Activated naive CD8-positive, alpha-beta T cell treated with anti-CD3 and anti-CD28 coated beads, Interleukin-2, amount 50 U/mL, for 16 hours (primary cell): ENCODE results near the gene HMGXB4.

Source experiments
- DNase-seq: peaks from one replicate; pipeline ENCODE4 v3.0.0-alpha.2; 2020; ENCODE audit warnings: low read depth, low spot score

The HMGXB4 gene

DNA sequence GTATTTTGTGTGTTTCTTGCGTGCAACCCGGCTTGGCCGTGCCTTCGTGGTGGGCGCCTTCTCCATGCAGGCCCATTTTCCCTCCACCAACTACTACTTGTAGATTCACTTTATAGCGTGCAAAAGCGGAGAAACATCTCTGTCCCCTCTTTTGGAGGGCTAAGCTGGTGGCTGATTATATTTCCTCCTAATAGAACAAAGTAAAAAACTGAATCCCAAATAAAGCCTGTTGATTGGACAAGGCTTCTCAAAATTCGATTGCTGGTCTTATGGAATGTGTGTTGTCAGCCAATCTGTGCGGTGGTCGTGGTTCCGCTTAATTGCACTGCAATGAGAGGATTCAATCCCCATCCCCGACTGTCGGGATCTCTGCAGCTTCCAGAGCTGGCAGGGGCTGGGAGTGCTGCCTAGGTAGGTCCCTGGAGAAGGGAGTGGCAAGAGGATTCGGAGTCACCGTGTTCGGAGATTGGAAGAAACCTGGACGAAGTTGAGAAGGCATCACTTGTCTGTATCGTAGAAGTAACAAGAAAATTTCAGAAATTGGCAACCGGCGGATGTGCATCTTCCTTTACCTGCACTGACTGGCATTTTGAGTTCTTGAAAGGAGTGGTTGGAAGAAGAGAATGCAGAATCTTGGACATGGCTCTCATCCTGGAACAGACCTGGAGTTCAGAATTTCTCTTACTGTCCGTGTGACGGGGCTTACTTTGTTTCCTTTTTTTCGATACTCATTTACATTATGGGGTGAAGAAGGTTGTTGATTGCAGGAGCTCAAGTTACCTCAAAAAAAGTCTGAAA, 1.1 kb downstream of the HMGXB4 start:
- no peak for DNase-seq

DNA sequence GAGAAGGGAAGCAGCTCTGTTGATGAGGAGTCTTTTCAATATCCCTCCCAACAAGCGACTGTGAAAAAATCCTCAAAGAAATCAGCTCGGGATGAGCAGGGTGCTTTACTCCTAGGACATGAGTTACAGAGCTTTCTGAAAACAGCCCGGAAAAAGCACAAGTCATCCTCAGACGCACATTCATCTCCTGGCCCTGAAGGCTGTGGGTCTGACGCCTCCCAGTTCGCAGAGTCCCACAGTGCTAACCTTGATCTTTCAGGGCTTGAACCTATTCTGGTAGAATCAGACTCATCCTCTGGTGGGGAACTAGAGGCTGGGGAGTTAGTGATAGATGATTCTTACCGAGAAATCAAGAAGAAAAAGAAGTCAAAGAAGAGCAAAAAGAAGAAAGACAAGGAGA, 7.7 kb downstream of the HMGXB4 start:
- DNase-seq, result no peak

DNA sequence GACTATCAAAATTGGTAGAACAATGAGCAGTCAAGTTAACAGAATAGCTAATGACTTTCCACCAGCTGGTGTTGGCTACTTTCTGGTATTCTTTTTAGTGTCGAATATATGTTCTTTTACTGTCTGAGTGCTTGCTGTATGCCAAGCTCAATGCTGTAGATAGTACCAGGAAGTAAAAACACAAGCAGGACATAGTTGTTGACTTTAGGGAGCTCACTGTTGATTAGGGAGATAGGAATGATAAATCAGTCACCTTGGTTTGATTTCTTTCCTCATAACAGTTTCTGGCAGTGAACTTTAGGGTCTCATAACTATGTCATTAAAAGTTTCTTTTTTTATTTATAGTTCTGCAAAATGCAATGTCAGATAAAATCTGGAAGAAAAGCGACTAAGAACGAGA, 9.0 kb downstream of the HMGXB4 start:
- DNase-seq, result no peak

DNA sequence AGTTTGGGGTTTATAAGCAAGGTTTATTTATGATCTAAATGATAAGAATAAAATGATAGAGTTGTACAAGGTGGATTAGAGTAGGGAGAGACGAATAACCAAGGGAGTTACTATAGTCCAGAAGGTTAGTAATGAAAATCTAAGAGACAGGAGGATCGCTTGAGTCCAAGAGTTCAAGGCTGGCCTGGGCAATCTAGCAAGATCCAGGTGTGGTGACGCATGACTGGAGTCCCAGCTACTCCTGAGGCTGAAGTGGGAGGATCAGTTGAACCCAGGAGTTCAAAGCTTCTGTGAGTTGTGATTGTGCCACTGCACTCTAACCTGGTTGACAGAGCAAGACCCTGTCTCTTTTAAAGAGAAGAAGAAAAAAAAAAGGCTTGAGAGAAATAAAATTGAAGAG, 12.3 kb downstream of the HMGXB4 start:
- DNase-seq, result no peak

DNA sequence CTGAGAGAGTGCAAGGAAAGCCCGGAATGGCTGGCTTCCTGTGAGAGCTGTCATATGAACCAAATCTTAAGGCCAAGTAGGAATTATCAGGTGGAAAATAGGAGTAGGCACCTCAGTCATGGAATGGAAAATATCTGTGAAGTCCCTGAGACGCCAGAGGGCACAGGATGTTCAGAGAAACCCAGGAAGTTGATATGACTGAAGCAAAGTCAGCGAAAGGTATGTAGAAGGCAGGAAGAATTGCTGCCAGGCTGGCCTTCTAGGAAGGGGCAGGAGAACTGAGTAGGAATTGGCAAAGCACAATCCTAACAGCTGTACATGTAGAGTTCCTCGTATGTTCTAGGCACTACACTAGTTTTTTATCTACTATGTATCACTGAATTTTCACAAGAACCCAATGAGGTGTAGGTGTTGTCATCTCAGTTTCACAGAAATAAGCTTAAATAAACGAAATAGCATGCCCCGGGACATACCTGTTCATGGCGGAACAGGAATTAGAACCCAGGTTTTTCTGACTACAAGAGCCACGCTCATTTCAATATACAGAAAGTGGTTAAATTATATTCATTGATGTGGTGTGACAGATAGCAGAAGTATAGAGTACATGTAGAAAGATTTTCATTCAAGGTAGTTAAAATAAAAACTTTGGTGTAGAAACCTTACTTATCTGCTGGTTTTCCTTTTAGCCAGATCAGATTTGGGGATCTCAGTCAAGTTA, 17.0 kb downstream of the HMGXB4 start:
- no peak for DNase-seq

DNA sequence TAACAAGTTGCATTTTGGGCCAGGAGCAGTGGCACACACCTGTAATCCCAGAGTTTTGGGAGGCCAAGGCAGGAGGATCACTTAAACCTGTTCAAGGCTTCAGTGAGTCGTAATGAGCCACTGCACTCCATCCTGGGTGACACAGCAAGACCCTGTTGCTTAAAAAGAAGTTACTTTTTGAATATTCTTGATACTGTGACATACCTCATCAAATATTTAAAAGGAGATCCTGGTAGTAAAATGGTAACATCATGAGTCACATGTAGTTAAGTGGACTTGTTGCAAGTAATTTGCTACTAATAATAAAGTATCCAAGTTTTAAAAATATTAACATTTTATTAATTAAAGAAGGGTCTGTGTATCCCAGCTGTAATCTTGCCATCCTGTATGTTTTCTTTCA, 18.3 kb downstream of the HMGXB4 start:
- no peak for DNase-seq

DNA sequence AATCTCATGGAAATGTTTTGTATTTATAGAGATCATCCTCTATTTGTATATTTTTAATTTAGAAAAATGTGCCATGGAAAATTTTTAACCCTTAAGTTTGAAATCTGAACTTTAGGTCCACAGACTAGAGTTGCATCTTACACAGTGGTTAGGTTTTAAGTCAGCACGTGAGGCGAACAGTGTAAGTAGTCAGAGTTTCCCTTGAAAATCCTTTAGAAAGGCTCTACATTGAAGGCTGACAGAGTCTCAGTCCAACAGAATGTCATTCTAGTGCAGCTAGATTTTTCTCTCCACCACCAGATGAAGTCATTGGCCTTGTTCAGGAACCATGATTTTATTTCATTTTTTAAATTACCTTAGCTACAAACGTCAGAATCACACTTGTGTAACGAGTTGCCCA, 18.7 kb downstream of the HMGXB4 start:
- DNase-seq, result no peak

DNA sequence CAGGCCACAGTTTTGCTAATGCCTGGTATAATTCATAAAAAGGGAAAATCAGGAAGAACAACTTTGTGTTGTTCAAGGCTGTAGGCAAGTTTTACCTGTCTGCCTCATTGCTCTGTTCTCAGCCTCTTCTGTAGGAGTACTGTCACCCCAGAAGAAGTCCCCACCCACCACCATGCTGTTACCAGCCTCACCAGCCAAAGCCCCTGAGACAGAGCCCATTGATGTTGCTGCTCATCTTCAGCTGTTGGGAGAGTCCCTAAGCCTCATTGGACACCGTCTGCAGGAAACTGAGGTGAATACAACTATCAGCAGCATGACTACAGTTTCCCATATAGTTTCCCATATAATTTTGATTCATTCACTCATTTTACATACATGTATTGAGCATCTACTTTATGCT, 30.8 kb downstream of the HMGXB4 start:
- DNase-seq, result no peak

DNA sequence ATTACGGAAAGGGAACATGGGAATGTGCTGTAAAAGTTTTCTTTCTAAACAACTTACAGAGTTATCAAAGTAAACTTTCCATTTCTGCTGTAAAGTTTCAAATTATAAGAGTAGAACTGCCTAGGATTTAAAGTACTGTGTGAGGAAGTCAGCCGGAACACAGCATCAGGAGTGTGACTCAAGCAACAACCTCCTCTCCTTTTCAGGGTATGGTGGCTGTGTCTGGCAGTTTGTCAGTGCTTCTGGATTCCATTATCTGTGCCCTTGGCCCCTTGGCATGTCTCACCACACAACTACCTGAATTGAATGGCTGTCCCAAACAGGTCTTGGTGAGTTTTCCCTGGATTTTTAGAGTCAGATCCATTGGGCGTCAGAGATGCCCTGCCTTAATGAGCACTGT, 35.5 kb downstream of the HMGXB4 start:
- DNase-seq, result no peak

DNA sequence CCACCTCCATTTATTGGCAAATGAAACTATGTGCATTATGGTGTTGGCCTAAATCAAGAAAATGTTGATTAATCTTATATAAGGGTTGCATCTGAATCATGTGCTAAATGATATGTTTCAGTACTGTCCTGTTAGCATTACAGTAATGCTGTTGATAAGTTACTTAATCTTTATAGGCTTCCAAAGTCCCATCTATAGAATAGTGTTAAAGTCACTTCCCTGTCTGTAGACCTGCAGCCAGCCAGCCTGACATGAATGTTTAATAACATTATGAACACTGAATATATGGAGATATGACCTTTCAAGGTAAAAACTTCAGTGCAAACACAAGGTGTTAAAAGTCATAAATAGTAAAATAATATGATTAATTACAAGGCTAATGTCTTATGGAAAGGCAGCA, 38.8 kb downstream of the HMGXB4 start:
- no peak for DNase-seq

DNA sequence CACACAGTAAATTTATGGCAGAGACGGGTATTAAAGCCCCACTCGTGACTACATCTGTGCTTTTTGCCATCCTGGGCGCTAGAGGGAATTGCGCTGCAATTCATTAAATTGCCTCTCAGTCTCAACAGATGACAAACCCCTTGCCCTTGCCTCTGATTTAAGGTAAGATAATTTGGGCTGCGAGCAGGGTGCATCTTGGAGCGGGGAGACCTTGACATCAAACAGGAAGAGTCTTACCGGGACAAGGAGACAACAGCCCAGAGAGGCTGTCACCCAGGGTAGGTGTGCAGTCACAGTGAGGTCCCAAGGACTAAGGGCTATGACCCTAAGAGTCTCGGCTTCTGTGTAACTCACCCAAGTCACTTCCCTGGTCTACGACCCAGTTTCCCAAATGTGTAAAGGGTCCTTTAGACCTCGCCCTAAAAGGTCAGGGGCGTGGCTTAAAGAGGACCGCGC, 42.0 kb downstream of the HMGXB4 start:
- no peak for DNase-seq

DNA sequence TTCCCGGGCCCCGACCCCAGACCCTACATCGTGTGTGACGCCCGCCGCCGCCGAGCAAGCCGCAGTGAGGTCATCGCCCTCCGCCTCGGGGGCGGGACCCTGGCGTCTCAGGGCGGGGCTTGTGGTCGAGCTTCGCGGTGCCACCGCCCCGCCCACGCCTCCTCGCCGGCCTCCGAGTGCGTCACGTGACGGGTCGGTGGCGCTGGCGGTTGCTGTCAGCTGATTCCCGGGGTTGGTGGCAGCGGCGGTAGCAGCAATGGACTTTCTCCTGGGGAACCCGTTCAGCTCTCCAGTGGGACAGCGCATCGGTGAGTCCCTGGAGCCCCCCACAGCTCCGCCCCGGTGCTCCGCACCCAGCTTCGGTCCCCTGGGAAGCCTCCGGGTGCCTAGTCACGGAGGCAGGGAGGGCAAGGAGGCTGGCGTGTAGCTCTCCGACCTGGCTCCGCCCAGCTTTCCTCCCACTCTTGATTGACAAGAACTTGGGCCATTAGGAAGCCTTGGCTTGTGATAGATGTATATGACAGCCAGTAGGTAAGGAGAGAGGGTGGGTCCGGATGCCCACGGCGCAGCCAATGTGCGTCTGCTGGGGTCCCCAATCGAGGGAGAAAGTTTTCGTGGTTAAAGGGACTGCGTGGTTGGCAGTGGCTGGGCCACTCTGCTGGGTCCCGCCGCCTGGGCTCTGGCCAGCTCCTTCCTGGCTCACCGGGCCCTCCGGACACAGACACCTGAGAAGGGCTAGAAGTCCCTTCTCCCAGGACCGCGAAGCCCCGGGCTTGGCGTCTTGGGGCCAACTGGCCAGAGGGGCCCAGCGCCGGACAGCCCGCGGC, 42.6 kb downstream of the HMGXB4 start, which contains the start of gene TOM1:
Gene TOM1 (plus strand): TSS at position 222 of the 827 bp plus-strand sequence. CDS start 35 bp downstream, at position 257.
- DNase-seq, result peak; percentile 92

DNA sequence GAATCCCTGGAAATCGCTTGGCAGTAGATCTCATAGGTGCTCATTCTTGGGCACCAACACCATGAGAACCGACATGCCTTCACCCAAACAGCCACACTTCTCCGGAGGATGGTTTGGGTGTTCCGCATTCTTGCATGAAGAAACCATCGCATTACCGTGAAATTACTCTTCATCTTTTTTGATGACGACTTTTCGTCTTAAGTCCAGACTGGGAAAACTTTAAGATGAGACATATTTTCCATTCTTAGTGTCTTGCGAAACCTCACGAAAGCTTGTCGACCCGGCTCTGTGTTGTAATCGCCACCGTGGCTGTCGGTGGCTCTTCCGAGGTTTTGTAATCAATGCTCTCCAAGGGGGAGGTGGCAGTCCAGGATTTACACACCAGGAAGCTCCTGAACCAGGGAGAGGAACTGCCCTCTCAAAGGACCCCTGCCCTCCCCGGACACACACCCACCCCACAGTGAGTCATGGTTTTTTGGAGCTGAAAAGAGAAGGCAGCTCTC, 44.1 kb downstream of the HMGXB4 start:
- no peak for DNase-seq

DNA sequence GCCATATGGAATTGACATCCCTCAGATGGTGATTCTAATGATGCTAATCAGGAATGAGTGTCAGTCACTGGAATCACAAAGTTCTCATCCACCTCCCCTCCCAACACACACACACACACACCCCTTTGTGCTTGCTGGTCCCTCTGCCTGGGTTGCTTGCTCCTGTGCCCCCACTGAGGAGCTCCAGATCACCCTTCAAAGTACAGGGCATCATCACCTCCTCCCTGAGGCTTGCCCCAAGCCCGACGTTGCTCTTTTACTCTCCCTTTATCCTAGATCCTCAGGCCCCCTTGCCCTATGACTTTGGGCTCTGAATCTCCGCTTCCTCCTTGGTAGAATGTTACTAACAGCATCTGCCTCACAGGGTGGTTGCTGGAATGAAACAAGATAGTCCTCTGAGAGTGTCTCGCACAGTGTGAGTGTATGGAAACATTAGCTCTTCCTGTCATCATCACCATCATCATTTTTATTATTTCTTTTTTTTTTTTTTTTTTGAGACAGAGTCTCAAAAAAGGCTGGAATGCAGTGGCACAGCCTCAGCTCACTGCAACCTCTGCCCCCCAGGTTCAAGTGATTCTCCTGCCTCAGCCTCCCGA, 45.8 kb downstream of the HMGXB4 start:
- DNase-seq, result no peak

DNA sequence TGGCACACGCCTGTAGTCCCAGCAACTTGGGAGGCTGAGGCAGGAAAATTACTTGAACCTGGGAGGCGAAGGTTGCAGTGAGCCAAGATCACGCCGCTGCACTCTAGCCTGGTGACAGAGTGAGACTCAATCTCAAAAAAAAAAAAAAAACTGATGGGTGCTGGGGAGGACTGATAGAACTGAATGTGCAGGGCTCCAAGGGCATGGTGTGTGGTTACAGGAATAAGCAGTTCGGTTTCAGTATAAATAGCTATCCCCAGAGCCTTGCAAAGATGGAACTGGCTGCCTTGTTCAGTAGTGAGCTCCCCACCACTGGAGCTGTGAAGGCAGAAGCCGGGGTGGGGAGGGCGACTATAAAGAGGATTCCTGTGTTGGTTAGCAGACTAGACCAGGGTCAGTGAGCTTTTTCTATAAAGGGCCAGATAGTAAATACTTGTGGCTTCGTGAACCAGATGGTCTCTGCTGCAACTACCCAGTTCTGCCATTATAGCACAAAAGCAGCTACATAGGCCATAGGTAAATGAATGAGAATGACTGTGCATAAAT, 48.3 kb downstream of the HMGXB4 start:
- DNase-seq, result no peak

DNA sequence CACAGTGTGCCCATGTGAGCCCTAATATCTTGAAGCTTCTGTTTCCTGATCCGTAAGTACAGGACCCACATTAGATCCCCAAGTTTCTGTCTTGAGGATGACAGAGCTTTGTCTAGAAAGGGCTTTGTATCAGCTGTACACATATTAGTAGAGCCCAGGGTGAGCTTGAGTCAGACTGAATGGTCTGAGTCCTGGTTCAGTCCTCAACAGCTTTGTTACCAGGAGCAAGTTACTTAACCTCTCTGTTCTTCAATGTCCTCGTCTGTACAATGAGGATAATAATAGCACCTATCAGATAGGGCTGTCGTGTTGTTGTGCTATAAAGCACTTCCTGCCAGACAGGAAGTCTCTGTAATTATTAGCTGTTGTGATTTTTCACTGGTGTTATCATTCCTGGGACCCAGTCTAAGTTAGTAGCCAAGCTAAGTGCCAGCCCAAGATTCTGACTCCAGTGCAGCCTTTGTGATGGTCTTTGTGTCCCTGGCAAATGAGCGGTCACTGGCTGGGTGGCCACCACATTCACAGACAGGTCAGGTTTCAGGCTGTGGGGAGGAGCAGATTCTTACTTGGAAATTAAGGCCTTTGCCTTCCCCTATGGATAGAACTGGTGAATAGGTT, 49.2 kb downstream of the HMGXB4 start:
- DNase-seq, result no peak

DNA sequence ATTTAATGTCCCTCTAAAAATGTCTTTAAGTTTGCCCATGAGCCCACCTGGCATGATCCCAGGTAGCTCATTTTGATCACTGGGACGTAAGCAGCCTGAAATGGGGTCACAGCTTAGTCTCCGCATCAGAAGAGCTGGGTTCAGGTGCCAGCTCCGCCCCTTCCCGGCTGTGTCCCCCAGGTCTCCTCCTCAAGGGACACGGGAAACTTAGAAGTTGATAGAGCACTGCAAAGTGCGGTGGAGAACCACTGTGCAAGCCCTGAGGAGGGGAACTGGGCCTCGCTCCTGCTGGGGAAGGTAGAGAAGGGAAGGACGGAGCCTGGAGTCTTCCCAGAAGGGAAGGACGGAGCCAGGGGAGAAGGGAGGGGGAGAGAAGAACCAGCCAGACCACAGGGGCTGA, 50.1 kb downstream of the HMGXB4 start:
- DNase-seq, result no peak

DNA sequence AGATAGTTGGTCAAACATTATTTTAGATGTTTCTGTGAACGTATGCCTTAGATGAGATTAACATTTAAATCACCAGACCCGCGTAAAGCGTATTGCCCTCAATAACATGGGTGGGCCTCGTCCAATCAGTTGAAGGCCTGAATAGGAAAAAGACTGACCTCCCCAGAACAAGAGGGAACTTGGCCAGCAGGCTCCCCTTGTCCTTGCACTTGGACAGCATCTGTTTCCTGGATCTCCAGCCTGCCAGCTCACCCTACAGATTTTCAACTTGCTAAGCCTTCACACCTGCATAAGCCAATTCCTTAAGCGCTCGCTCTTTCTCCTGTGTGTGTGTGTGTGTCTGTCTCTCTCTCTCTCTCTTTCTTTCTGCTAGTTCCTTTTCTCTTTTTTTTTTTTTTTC, 50.6 kb downstream of the HMGXB4 start:
- DNase-seq, result no peak

DNA sequence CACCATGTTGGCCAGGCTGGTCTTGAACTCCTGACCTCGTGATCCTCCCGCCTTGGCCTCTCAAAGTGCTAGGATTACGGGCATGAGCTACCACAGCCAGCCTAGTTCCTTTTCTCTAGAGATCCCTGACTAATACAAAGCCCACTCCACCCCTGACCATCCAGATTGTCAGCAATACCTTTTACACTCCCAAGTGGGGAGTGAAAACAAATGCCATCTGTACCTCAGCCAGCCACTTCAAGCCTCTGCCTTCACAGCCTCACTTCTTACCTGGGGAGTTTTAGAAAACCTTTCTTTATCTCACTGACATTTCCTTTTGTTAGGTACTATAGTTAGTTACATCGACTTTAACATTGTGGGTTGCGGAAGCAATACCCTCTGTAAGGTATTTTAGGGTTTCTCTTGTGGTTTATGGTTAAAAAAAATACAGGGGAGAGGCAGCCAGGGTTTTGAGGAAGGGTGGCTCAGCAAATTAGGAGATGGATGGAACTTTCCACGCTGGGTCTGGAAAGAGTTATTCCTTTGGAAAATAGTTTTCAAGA, 51.3 kb downstream of the HMGXB4 start:
- no peak for DNase-seq
